Measurements from ENCODE around the gene NOP14. TPM values are rescaled to one million over a fixed set of nuclear protein-coding genes. Genes with fewer than 3 reads are reported as not detected.

Gene NOP14
- total RNA-seq, 6 experiments from 2014 or later = 34.8 to 39.4 (median 37.0) TPM

- Mint-ChIP-seq H3K9me3 (no peaks in the 10 kb centered on the region), H3K4me3 (no peak overlapping the region), H3K27me3 (ENCODE audit: insufficient read depth) (0 out of 2 replicates have a peak, but pooled peaks cover 2% of the 10 kb centered on the region), H3K27ac (no peak overlapping the region), H3K36me3 (ENCODE audit: low read depth) (peaks cover 26% of the 10 kb centered on the region), H3K4me1 (ENCODE audit: low read depth) (no peaks in the 10 kb centered on the region)
- TF ChIP-seq, protein P1, sequence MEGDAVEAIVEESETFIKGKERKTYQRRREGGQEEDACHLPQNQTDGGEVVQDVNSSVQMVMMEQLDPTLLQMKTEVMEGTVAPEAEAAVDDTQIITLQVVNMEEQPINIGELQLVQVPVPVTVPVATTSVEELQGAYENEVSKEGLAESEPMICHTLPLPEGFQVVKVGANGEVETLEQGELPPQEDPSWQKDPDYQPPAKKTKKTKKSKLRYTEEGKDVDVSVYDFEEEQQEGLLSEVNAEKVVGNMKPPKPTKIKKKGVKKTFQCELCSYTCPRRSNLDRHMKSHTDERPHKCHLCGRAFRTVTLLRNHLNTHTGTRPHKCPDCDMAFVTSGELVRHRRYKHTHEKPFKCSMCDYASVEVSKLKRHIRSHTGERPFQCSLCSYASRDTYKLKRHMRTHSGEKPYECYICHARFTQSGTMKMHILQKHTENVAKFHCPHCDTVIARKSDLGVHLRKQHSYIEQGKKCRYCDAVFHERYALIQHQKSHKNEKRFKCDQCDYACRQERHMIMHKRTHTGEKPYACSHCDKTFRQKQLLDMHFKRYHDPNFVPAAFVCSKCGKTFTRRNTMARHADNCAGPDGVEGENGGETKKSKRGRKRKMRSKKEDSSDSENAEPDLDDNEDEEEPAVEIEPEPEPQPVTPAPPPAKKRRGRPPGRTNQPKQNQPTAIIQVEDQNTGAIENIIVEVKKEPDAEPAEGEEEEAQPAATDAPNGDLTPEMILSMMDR (IDR thresholded peaks at IDR 0.05) = no peak
- no peak for DNase-seq
Measured at GRCh38 chr4:2908686-2909085, 54.5 kb downstream of the NOP14 start.

GRCh38 chr4:2907706-2908293 lies 55.4 kb downstream of the NOP14 start:
- Mint-ChIP-seq H3K27me3 (ENCODE audit: insufficient read depth) (no peaks in the 10 kb centered on the region), H3K36me3 (ENCODE audit: low read depth) (peaks cover 29% of the 10 kb centered on the region), H3K4me3 (no peak overlapping the region), H3K4me1 (ENCODE audit: low read depth) (no peaks in the 10 kb centered on the region), H3K27ac (no peak overlapping the region), H3K9me3 (no peaks in the 10 kb centered on the region)
- TF ChIP-seq, protein P1 (IDR thresholded peaks at IDR 0.05) = no peak
- DNase-seq = no peak

DNA sequence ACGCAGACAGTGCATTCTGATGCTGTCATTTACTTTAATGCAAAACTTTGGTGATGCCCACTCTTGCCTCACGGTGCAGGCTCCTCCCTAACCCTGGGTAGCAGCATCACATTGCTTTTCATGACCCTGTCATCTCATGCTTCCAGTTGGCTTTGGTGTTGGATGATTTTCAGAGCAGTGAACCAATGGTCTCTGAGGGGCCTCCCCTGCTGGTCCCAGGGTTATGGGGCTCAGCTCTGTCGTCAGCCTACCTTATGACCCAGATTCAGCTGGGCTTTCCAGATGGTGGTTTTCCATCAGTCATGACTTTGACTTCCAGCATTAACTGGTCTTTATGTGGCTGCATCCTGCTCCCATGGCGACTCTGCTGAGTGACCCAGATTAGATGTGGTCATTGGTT lies 56.0 kb downstream of the NOP14 start:
- no peak for DNase-seq
- no peaks in the 10 kb centered on the region for H3K27me3 Mint-ChIP-seq (ENCODE audit: insufficient read depth)
- no peaks in the 10 kb centered on the region for H3K4me1 Mint-ChIP-seq (ENCODE audit: low read depth)
- no peak overlapping the region for H3K4me3 Mint-ChIP-seq
- TF ChIP-seq, protein P1 (IDR thresholded peaks at IDR 0.05) = no peak
- H3K27ac Mint-ChIP-seq = no peak overlapping the region
- H3K9me3 Mint-ChIP-seq = no peaks in the 10 kb centered on the region
- H3K36me3 Mint-ChIP-seq (ENCODE audit: low read depth) = peaks cover 29% of the 10 kb centered on the region

DNA sequence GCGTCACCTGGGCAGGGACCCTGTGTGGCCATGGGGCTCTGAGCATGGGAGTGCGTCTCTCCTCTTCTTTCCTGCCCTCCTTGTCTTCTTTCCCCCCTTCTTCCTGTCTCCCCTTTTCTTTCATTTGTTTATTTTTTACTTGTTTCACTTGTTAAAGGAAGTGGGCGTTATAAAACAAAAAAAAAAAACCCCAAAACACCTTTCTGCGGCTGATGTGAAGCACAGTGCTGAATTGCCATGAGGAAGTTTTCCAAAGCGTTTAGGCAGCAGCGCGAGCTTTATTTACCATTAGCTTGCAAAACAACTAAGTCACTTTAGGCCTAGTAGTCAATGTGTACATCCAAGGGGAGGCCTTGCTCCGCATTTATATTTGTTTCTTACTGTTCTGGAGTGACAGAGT lies 57.0 kb downstream of the NOP14 start:
- no peaks in the 10 kb centered on the region for H3K9me3 Mint-ChIP-seq
- no peak overlapping the region for H3K27ac Mint-ChIP-seq
- H3K4me1 Mint-ChIP-seq (ENCODE audit: low read depth) = peaks cover 2% of the 10 kb centered on the region
- H3K27me3 Mint-ChIP-seq (ENCODE audit: insufficient read depth) = no peaks in the 10 kb centered on the region
- H3K4me3 Mint-ChIP-seq = no peak overlapping the region
- peaks cover 29% of the 10 kb centered on the region for H3K36me3 Mint-ChIP-seq (ENCODE audit: low read depth)
- no peak for DNase-seq
- TF ChIP-seq, protein P1 (IDR thresholded peaks at IDR 0.05) = no peak

GRCh38 chr4:2905544-2905943 lies 57.7 kb downstream of the NOP14 start:
- Mint-ChIP-seq H3K4me1 (ENCODE audit: low read depth) (peaks cover 9% of the 10 kb centered on the region), H3K36me3 (ENCODE audit: low read depth) (peaks cover 35% of the 10 kb centered on the region), H3K27ac (no peak overlapping the region; the same call in 1 of the 2 replicates), H3K27me3 (ENCODE audit: insufficient read depth) (peaks cover 1% of the 10 kb centered on the region; the same call in 1 of the 2 replicates), H3K9me3 (no peaks in the 10 kb centered on the region), H3K4me3 (no peak overlapping the region)
- TF ChIP-seq, protein P1 (IDR thresholded peaks at IDR 0.05) = no peak
- no peak for DNase-seq

Data from HFFc6 (cell line).